ENCODE data around the gene ERVW-1.

GRCh38 chr7:92508946-92509345 is 31.2 kb upstream of the ERVW-1 start:
- TF ChIP-seq CTCF (IDR thresholded peaks at IDR 0.05) (no peak), POLR2A (IDR thresholded peaks at IDR 0.05) (no peak)

Data from testis (tissue), 2 donors.